SKM-1 (cell line): Measurements from ENCODE around the gene FMN1.

Experiments used
- DNase-seq: peaks from one replicate; lab custom pipeline; 2025; ENCODE audit not compliant: unreplicated experiment; lab: John Stamatoyannopoulos, UW

The FMN1 gene

GRCh38 chr15:32901995-32902394 lies 292.5 kb downstream of the FMN1 start:
- DNase-seq = no peak

- DNase-seq = no peak
These were observed 293.3 kb downstream of the FMN1 start for GRCh38 chr15:32901192-32901591.

GRCh38 chr15:32899126-32899596 lies 295.4 kb downstream of the FMN1 start:
- no peak for DNase-seq

- DNase-seq = no peak
These were observed 296.1 kb downstream of the FMN1 start for GRCh38 chr15:32898414-32898813.

GRCh38 chr15:32893421-32893820 lies 301.1 kb downstream of the FMN1 start:
- DNase-seq = no peak

GRCh38 chr15:32889214-32889613 lies 305.3 kb downstream of the FMN1 start:
- no peak for DNase-seq

GRCh38 chr15:32888221-32888761 lies 306.2 kb downstream of the FMN1 start:
- DNase-seq = no peak

GRCh38 chr15:32887090-32887489 lies 307.4 kb downstream of the FMN1 start:
- no peak for DNase-seq

GRCh38 chr15:32886459-32886858 lies 308.1 kb downstream of the FMN1 start:
- DNase-seq = no peak

- no peak for DNase-seq
These were observed 308.8 kb downstream of the FMN1 start for GRCh38 chr15:32885713-32886112.

- DNase-seq = no peak
These were observed 310.4 kb downstream of the FMN1 start for GRCh38 chr15:32884146-32884545.

GRCh38 chr15:32882955-32883354 lies 311.6 kb downstream of the FMN1 start:
- DNase-seq = no peak

- no peak for DNase-seq
These were observed 313.0 kb downstream of the FMN1 start for GRCh38 chr15:32881528-32881927.

- DNase-seq = no peak
These were observed 313.9 kb downstream of the FMN1 start for GRCh38 chr15:32880642-32881041.

GRCh38 chr15:32879980-32880379 lies 314.5 kb downstream of the FMN1 start:
- no peak for DNase-seq

- DNase-seq = no peak
These were observed 315.4 kb downstream of the FMN1 start for GRCh38 chr15:32878869-32879805.

- DNase-seq = no peak
These were observed 316.2 kb downstream of the FMN1 start for GRCh38 chr15:32878342-32878741.

GRCh38 chr15:32877252-32878019 lies 317.1 kb downstream of the FMN1 start:
- no peak for DNase-seq

GRCh38 chr15:32873284-32874114 lies 321.0 kb downstream of the FMN1 start:
- DNase-seq = no peak

GRCh38 chr15:32872621-32873283 lies 321.8 kb downstream of the FMN1 start:
- DNase-seq = no peak
